Sigmoid colon (tissue), 4 donors: Measurements from ENCODE around the gene ZNF853.

Experiments
- CTCF ChIP-seq, 4 experiments: fragments of 450-650 bp in 3 of 4; fragments of 200-600 bp in 1 of 4; IDR thresholded peaks; one replicate each; pipeline ENCODE4 v1.5.1; 2016 to 2019; ENCODE audit warnings: antibody characterized with exemption in 4 of 4, mild to moderate bottlenecking in 3 of 4, moderate library complexity in 2 of 4
- POLR2A ChIP-seq, 2 donors: fragments of 450-650 bp; IDR thresholded peaks; one replicate each; pipeline ENCODE4 v1.6.1; 2016; ENCODE audit warnings: antibody characterized with exemption in 2 of 2, mild to moderate bottlenecking in 2 of 2, moderate library complexity in 2 of 2
- POLR2AphosphoS5 ChIP-seq, 4 donors: sonication (generic); formaldehyde crosslinking; IDR thresholded peaks; one replicate each; pipeline ENCODE4 v1.6.1; 2017; ENCODE audit warnings: antibody characterized with exemption in 4 of 4

- TF ChIP-seq CTCF (IDR thresholded peaks at IDR 0.05) (no peak), POLR2A (IDR thresholded peaks at IDR 0.05) (no peak), POLR2AphosphoS5 (IDR thresholded peaks at IDR 0.05) (no peak)
These were observed at the start of gene ZNF853 for GRCh38 chr7:6614953-6615722.
